SK-N-SH treated with all-trans-retinoic acid at 6 μM for 48 hours (cell line): ENCODE measurements around the gene PPP1R14D.

Source experiments
- ATAC-seq: fragments of 200-7000 bp; cut with Tn5 transposase; 3 replicates; pipeline ENCODE4 v1.9.1; 2020; ENCODE audit warnings: mild to moderate bottlenecking, moderate library complexity
- ARNTL ChIP-seq: fragments of 450-650 bp; formaldehyde crosslinking; IDR thresholded peaks from 2 replicates; pipeline ENCODE4 v1.5.0; 2020; ENCODE audit warnings: low read depth, mild to moderate bottlenecking, moderate library complexity, borderline replicate concordance
- BACH2 ChIP-seq: fragments of 250-450 bp; sonication (Bioruptor Pico); IDR thresholded peaks from 2 replicates; pipeline ENCODE4 v1.9.0; 2021; ENCODE audit warnings: mild to moderate bottlenecking, borderline replicate concordance
- ESRRG ChIP-seq: fragments of 250-450 bp; sonication (Bioruptor Pico); IDR thresholded peaks from 2 replicates; pipeline ENCODE4 v1.6.1; 2021; ENCODE audit warnings: mild to moderate bottlenecking
- GLIS3 ChIP-seq: fragments of 250-450 bp; sonication (Bioruptor Pico); IDR thresholded peaks from 2 replicates; pipeline ENCODE4 v1.5.0; 2020; ENCODE audit warnings: mild to moderate bottlenecking, moderate library complexity
- ISL1 ChIP-seq: fragments of 250-450 bp; sonication (Bioruptor Pico); IDR thresholded peaks from 2 replicates; pipeline ENCODE4 v2.1.2; 2022; ENCODE audit warnings: mild to moderate bottlenecking, moderate library complexity
- OSR1 ChIP-seq: fragments of 250-450 bp; sonication (Bioruptor Pico); IDR thresholded peaks from 2 replicates; pipeline ENCODE4 v1.8.0; 2022; ENCODE audit warnings: moderate library complexity, mild to moderate bottlenecking, inconsistent platforms
- PPARA ChIP-seq: fragments of 250-450 bp; sonication (Bioruptor Pico); IDR thresholded peaks from 2 replicates; pipeline ENCODE4 v1.5.0; 2020; ENCODE audit warnings: mild to moderate bottlenecking, borderline replicate concordance
- SNAI2 ChIP-seq: fragments of 250-450 bp; sonication (Bioruptor Pico); IDR thresholded peaks from 2 replicates; pipeline ENCODE4 v1.5.0; 2020; ENCODE audit warnings: mild to moderate bottlenecking, moderate library complexity
- TCF4 ChIP-seq: fragments of 250-450 bp; sonication (Bioruptor Pico); IDR thresholded peaks from 2 replicates; pipeline ENCODE4 v1.8.0; 2021; ENCODE audit warnings: mild to moderate bottlenecking, moderate library complexity, borderline replicate concordance
- TOX ChIP-seq: fragments of 250-450 bp; sonication (Bioruptor Pico); IDR thresholded peaks from 2 replicates; pipeline ENCODE4 v1.8.0; 2021; ENCODE audit warnings: mild to moderate bottlenecking, moderate library complexity, borderline replicate concordance
- ZC3H10 ChIP-seq: fragments of 250-450 bp; sonication (Bioruptor Pico); IDR thresholded peaks from 2 replicates; pipeline ENCODE4 v1.5.1; 2021; ENCODE audit warnings: mild to moderate bottlenecking, moderate library complexity
- ZFP30 ChIP-seq: fragments of 450-650 bp; formaldehyde crosslinking; IDR thresholded peaks from 2 replicates; pipeline ENCODE4 v1.5.0; 2022; ENCODE audit warnings: mild to moderate bottlenecking, moderate library complexity
- ZNF565 ChIP-seq: fragments of 450-650 bp; formaldehyde crosslinking; conservative IDR thresholded peaks from 2 replicates; pipeline ENCODE4 v1.5.0; 2020; ENCODE audit warnings: low read depth, mild to moderate bottlenecking, moderate library complexity
- ZNF70 ChIP-seq: fragments of 450-650 bp; formaldehyde crosslinking; IDR thresholded peaks from 2 replicates; pipeline ENCODE4 v1.5.0; 2020; ENCODE audit warnings: mild to moderate bottlenecking, moderate library complexity
- TF ChIP-seq, protein P1 (sequence below): fragments of 250-450 bp; sonication (Bioruptor Pico); IDR thresholded peaks from 2 replicates; pipeline ENCODE4 v1.5.1; 2020; ENCODE audit warnings: low read depth, mild to moderate bottlenecking, moderate library complexity
- TF ChIP-seq, protein P2 (sequence below): fragments of 250-450 bp; sonication (Bioruptor Pico); IDR thresholded peaks from 2 replicates; pipeline ENCODE4 v1.5.1; 2021; ENCODE audit warnings: mild to moderate bottlenecking, moderate library complexity
- TF ChIP-seq, protein P3 (sequence below): fragments of 250-450 bp; sonication (Bioruptor Pico); IDR thresholded peaks from 2 replicates; pipeline ENCODE4 v1.8.0; 2021; ENCODE audit warnings: low read depth, mild to moderate bottlenecking, moderate library complexity, borderline replicate concordance
- TF ChIP-seq, protein P4 (sequence below): fragments of 250-450 bp; sonication (Bioruptor Pico); IDR thresholded peaks from 2 replicates; pipeline ENCODE4 v1.8.0; 2020; ENCODE audit warnings: mild to moderate bottlenecking, moderate library complexity, borderline replicate concordance
- TF ChIP-seq, protein P5 (sequence below): fragments of 250-450 bp; sonication (Bioruptor Pico); IDR thresholded peaks from 2 replicates; pipeline ENCODE4 v1.5.0; 2020; ENCODE audit warnings: mild to moderate bottlenecking, moderate library complexity

The PPP1R14D gene

DNA sequence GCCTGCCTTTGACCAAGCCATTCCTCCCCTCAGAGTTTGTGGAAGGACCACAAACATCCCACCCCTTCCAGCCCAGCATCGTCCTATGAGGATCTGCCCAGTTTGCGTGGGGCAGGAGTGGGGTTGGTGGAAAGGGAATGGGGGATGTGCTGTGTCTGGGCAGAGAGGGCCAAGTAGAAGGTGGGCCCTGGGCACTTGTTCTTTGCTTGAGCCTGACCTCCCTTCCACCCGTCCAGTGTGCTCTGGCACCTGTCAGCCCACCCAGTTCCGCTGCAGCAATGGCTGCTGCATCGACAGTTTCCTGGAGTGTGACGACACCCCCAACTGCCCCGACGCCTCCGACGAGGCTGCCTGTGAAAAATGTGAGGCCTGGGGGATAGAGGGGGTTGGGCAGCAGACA lies 25.7 kb upstream of the PPP1R14D start:
- TF ChIP-seq PPARA (CRISPR knock-in tag) (no peak), TCF4 (no peak), SNAI2 (CRISPR knock-in tag) (no peak), BACH2 (CRISPR knock-in tag) (no peak), ZNF70 (no peak), GLIS3 (no peak), ARNTL (no peak), ZFP30 (CRISPR knock-in tag) (no peak), OSR1 (CRISPR knock-in tag) (no peak), ZNF565 (CRISPR knock-in tag) (no peak), ISL1 (CRISPR knock-in tag) (no peak), ESRRG (CRISPR knock-in tag) (no peak), TOX (CRISPR knock-in tag) (no peak)
- TF ChIP-seq, protein P1, sequence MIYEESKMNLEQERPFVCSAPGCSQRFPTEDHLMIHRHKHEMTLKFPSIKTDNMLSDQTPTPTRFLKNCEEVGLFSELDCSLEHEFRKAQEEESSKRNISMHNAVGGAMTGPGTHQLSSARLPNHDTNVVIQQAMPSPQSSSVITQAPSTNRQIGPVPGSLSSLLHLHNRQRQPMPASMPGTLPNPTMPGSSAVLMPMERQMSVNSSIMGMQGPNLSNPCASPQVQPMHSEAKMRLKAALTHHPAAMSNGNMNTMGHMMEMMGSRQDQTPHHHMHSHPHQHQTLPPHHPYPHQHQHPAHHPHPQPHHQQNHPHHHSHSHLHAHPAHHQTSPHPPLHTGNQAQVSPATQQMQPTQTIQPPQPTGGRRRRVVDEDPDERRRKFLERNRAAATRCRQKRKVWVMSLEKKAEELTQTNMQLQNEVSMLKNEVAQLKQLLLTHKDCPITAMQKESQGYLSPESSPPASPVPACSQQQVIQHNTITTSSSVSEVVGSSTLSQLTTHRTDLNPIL, result no peak
- TF ChIP-seq, protein P2, sequence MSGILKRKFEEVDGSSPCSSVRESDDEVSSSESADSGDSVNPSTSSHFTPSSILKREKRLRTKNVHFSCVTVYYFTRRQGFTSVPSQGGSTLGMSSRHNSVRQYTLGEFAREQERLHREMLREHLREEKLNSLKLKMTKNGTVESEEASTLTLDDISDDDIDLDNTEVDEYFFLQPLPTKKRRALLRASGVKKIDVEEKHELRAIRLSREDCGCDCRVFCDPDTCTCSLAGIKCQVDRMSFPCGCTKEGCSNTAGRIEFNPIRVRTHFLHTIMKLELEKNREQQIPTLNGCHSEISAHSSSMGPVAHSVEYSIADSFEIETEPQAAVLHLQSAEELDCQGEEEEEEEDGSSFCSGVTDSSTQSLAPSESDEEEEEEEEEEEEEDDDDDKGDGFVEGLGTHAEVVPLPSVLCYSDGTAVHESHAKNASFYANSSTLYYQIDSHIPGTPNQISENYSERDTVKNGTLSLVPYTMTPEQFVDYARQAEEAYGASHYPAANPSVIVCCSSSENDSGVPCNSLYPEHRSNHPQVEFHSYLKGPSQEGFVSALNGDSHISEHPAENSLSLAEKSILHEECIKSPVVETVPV (CRISPR knock-in tag), result no peak
- TF ChIP-seq, protein P3, sequence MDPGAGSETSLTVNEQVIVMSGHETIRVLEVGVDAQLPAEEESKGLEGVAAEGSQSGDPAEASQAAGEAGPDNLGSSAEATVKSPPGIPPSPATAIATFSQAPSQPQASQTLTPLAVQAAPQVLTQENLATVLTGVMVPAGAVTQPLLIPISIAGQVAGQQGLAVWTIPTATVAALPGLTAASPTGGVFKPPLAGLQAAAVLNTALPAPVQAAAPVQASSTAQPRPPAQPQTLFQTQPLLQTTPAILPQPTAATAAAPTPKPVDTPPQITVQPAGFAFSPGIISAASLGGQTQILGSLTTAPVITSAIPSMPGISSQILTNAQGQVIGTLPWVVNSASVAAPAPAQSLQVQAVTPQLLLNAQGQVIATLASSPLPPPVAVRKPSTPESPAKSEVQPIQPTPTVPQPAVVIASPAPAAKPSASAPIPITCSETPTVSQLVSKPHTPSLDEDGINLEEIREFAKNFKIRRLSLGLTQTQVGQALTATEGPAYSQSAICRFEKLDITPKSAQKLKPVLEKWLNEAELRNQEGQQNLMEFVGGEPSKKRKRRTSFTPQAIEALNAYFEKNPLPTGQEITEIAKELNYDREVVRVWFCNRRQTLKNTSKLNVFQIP (CRISPR knock-in tag), result no peak
- TF ChIP-seq, protein P4, sequence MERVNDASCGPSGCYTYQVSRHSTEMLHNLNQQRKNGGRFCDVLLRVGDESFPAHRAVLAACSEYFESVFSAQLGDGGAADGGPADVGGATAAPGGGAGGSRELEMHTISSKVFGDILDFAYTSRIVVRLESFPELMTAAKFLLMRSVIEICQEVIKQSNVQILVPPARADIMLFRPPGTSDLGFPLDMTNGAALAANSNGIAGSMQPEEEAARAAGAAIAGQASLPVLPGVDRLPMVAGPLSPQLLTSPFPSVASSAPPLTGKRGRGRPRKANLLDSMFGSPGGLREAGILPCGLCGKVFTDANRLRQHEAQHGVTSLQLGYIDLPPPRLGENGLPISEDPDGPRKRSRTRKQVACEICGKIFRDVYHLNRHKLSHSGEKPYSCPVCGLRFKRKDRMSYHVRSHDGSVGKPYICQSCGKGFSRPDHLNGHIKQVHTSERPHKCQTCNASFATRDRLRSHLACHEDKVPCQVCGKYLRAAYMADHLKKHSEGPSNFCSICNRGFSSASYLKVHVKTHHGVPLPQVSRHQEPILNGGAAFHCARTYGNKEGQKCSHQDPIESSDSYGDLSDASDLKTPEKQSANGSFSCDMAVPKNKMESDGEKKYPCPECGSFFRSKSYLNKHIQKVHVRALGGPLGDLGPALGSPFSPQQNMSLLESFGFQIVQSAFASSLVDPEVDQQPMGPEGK (CRISPR knock-in tag), result no peak
- no peak for ATAC-seq

DNA sequence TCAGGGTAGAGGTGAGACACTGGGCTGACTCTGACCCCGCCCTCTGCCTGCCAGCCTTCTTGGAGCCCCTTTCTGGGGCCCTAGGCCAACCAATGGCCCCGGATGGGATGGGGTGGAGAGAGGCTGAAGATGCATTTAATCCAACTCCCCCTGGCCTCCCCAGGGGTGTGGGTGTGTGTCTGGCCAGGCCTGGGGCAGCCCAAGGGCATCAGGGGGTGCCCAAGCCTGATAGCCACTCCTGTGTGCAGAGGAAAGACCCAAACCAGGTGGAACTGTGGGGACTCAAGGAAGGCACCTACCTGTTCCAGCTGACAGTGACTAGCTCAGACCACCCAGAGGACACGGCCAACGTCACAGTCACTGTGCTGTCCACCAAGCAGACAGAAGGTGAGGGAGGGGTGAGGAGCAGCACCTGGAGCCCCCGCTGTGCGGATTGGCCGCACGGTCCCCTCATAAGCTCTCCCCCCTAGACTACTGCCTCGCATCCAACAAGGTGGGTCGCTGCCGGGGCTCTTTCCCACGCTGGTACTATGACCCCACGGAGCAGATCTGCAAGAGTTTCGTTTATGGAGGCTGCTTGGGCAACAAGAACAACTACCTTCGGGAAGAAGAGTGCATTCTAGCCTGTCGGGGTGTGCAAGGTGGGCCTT lies 24.9 kb upstream of the PPP1R14D start:
- no peak for ATAC-seq
- TF ChIP-seq ARNTL (no peak), ZNF565 (CRISPR knock-in tag) (no peak), GLIS3 (no peak), SNAI2 (CRISPR knock-in tag) (no peak), ZFP30 (CRISPR knock-in tag) (no peak), PPARA (CRISPR knock-in tag) (no peak), ZC3H10 (CRISPR knock-in tag) (no peak)
- TF ChIP-seq, protein P1, result no peak
- TF ChIP-seq, protein P3 (CRISPR knock-in tag), result no peak
- TF ChIP-seq, protein P5, sequence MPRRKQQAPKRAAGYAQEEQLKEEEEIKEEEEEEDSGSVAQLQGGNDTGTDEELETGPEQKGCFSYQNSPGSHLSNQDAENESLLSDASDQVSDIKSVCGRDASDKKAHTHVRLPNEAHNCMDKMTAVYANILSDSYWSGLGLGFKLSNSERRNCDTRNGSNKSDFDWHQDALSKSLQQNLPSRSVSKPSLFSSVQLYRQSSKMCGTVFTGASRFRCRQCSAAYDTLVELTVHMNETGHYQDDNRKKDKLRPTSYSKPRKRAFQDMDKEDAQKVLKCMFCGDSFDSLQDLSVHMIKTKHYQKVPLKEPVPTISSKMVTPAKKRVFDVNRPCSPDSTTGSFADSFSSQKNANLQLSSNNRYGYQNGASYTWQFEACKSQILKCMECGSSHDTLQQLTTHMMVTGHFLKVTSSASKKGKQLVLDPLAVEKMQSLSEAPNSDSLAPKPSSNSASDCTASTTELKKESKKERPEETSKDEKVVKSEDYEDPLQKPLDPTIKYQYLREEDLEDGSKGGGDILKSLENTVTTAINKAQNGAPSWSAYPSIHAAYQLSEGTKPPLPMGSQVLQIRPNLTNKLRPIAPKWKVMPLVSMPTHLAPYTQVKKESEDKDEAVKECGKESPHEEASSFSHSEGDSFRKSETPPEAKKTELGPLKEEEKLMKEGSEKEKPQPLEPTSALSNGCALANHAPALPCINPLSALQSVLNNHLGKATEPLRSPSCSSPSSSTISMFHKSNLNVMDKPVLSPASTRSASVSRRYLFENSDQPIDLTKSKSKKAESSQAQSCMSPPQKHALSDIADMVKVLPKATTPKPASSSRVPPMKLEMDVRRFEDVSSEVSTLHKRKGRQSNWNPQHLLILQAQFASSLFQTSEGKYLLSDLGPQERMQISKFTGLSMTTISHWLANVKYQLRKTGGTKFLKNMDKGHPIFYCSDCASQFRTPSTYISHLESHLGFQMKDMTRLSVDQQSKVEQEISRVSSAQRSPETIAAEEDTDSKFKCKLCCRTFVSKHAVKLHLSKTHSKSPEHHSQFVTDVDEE (CRISPR knock-in tag), result no peak
- TF ChIP-seq, all 23 proteins: peak for 0
